Vagina (tissue), 2 donors: Measurements from ENCODE around the gene DOCK7. TPM values are rescaled to one million over a fixed set of nuclear protein-coding genes. Genes with fewer than 3 reads are reported as not detected.
A peak's percentile ranks its signal among the peaks of the same experiment; 100 is the strongest.

Experiments used
- DNase-seq, 2 donors: peaks; one replicate each; pipeline ENCODE4 v3.0.0-alpha.2; 2017; ENCODE audit errors: extremely low spot score in 2 of 2
- H3K27ac ChIP-seq: fragments of 200-600 bp; sonication (generic); one replicate; pipeline ENCODE4 v1.5.1; 2019
- H3K27me3 ChIP-seq: fragments of 200-600 bp; sonication (generic); one replicate; pipeline ENCODE4 v1.5.1; 2019
- H3K36me3 ChIP-seq, 2 donors: fragments of 200-600 bp; sonication (generic); one replicate each; pipeline ENCODE4 v1.5.1; 2017 to 2019
- H3K4me1 ChIP-seq: fragments of 200-600 bp; sonication (generic); one replicate; pipeline ENCODE4 v1.5.1; 2019
- H3K4me3 ChIP-seq, 2 donors: fragments of 200-600 bp; sonication (generic); 1 replicate in 1 of 2; 2 replicates in 1 of 2; pipeline ENCODE4 v1.5.1; 2016 to 2019
- H3K9me3 ChIP-seq: fragments of 200-600 bp; sonication (generic); one replicate; pipeline ENCODE4 v1.5.1; 2019
- CTCF ChIP-seq, 3 experiments: fragments of 450-650 bp in 2 of 3; fragments of 200-600 bp in 1 of 3; sonication (generic) in 1 of 3; IDR thresholded peaks; one replicate each; pipeline ENCODE4 v1.5.1; 2017 to 2019; ENCODE audit warnings: antibody characterized with exemption in 3 of 3, mild to moderate bottlenecking in 2 of 3, moderate library complexity in 2 of 3
- POLR2A ChIP-seq, 2 donors: fragments of 450-650 bp; IDR thresholded peaks; one replicate each; pipeline ENCODE4 v1.6.1; 2017; ENCODE audit warnings: antibody characterized with exemption in 2 of 2, mild to moderate bottlenecking in 2 of 2, moderate library complexity in 2 of 2
- POLR2AphosphoS5 ChIP-seq, 2 donors: sonication (generic); formaldehyde crosslinking; IDR thresholded peaks; one replicate each; pipeline ENCODE4 v1.9.0; 2017; ENCODE audit warnings: antibody characterized with exemption in 2 of 2, mild to moderate bottlenecking in 2 of 2, low read depth in 1 of 2; ENCODE audit not compliant: insufficient read depth in 1 of 2
- intact Hi-C: fragments of 100-400 bp; cut with DNase I; formaldehyde crosslinking; loops from one replicate; pipeline ENCODE4 v1.15.1; 2023
- total RNA-seq: library from RNA; depleted of rRNA; stranded (reverse); fragments of >200 nt; gene quantifications from one replicate; pipeline ENCODE4 v1.2.3, GENCODE V29; 2016

DOCK7 gene
- total RNA-seq, 1 donor from 2014 or later: 34.1 TPM

GRCh38 chr1:62628506-62628905, 59.7 kb downstream of the DOCK7 start:
- H3K36me3 ChIP-seq: peaks cover 0 to 19% of the 10 kb centered on the region in 2 donors
- TF ChIP-seq POLR2AphosphoS5 (IDR thresholded peaks at IDR 0.05; ENCODE audit: insufficient read depth in 1 of 2, low read depth in 1 of 2): no peak
- peaks cover 5% of the 10 kb centered on the region for H3K9me3 ChIP-seq
- H3K27ac ChIP-seq: no peak overlapping the region
- no peaks in the 10 kb centered on the region for H3K4me1 ChIP-seq
- intact Hi-C loops: no loop called here
- no peak overlapping the region for H3K4me3 ChIP-seq
- H3K27me3 ChIP-seq: no peaks in the 10 kb centered on the region
- DNase-seq: no peak

GRCh38 chr1:62625415-62625814, 62.8 kb downstream of the DOCK7 start:
- Histone ChIP-seq H3K27ac (no peak overlapping the region), H3K36me3 (peaks cover 0 to 7% of the 10 kb centered on the region in 2 donors), H3K4me3 (no peak overlapping the region), H3K9me3 (no peaks in the 10 kb centered on the region), H3K4me1 (no peaks in the 10 kb centered on the region), H3K27me3 (no peaks in the 10 kb centered on the region)
- DNase-seq: no peak
- intact Hi-C loops: no loop called here
- TF ChIP-seq CTCF (IDR thresholded peaks at IDR 0.05) (no peak), POLR2AphosphoS5 (IDR thresholded peaks at IDR 0.05; ENCODE audit: insufficient read depth in 1 of 2, low read depth in 1 of 2) (no peak), POLR2A (IDR thresholded peaks at IDR 0.05) (no peak)

GRCh38 chr1:62621907-62622306, 66.3 kb downstream of the DOCK7 start:
- no peaks in the 10 kb centered on the region for H3K27me3 ChIP-seq

GRCh38 chr1:62613890-62614289, 74.3 kb downstream of the DOCK7 start:
- no peaks in the 10 kb centered on the region for H3K36me3 ChIP-seq
- H3K4me3 ChIP-seq: no peak overlapping the region
- intact Hi-C loops: no loop called here
- H3K9me3 ChIP-seq: no peaks in the 10 kb centered on the region
- no peaks in the 10 kb centered on the region for H3K27me3 ChIP-seq
- TF ChIP-seq POLR2AphosphoS5 (IDR thresholded peaks at IDR 0.05; ENCODE audit: insufficient read depth in 1 of 2, low read depth in 1 of 2) (no peak), POLR2A (IDR thresholded peaks at IDR 0.05) (no peak), CTCF (IDR thresholded peaks at IDR 0.05) (no peak)
- H3K27ac ChIP-seq: no peak overlapping the region
- DNase-seq: no peak
- H3K4me1 ChIP-seq: no peaks in the 10 kb centered on the region

More at GRCh38 chr1:62621907-62622306, 66.3 kb downstream of the DOCK7 start:
- intact Hi-C loops: no loop called here
- TF ChIP-seq POLR2A (IDR thresholded peaks at IDR 0.05) (no peak), CTCF (IDR thresholded peaks at IDR 0.05) (no peak), POLR2AphosphoS5 (IDR thresholded peaks at IDR 0.05; ENCODE audit: insufficient read depth in 1 of 2, low read depth in 1 of 2) (peak in 1 of 2 donors; percentile 70)
- no peak overlapping the region for H3K4me3 ChIP-seq
- no peaks in the 10 kb centered on the region for H3K4me1 ChIP-seq
- no peak for DNase-seq
- no peaks in the 10 kb centered on the region for H3K9me3 ChIP-seq
- H3K27ac ChIP-seq: peak overlapping the region; percentile 5
- no peaks in the 10 kb centered on the region for H3K36me3 ChIP-seq

- Histone ChIP-seq H3K9me3 (no peaks in the 10 kb centered on the region), H3K27ac (no peak overlapping the region), H3K4me1 (no peaks in the 10 kb centered on the region), H3K27me3 (no peaks in the 10 kb centered on the region), H3K36me3 (no peaks in the 10 kb centered on the region), H3K4me3 (no peak overlapping the region)
- intact Hi-C loops: no loop called here
- DNase-seq: no peak
- TF ChIP-seq POLR2AphosphoS5 (IDR thresholded peaks at IDR 0.05; ENCODE audit: insufficient read depth in 1 of 2, low read depth in 1 of 2) (no peak), POLR2A (IDR thresholded peaks at IDR 0.05) (no peak), CTCF (IDR thresholded peaks at IDR 0.05) (no peak)
These were observed 74.9 kb downstream of the DOCK7 start for GRCh38 chr1:62613325-62613727.
